Kidney capillary endothelial cell (primary cell): ENCODE data around the gene HOXA10.

ENCODE experiments used
- DNase-seq: peaks from one replicate; pipeline ENCODE4 v3.0.0-alpha.2; 2018; ENCODE audit warnings: low spot score

The HOXA10 gene

GRCh38 chr7:27143950-27144780 lies 30.0 kb downstream of the HOXA10 start:
- DNase-seq = no peak

GRCh38 chr7:27143023-27143949 lies 30.8 kb downstream of the HOXA10 start, which contains the start of gene HOXA5:
HOXA5 (minus strand) TSS chr7:27143681; CDS start chr7:27143607, 74 bp downstream.
- peak; percentile 93 for DNase-seq

- DNase-seq = no peak
These were observed 31.5 kb downstream of the HOXA10 start for GRCh38 chr7:27142580-27143022.

GRCh38 chr7:27141923-27142579 lies 32.1 kb downstream of the HOXA10 start:
- DNase-seq = no peak

- DNase-seq = no peak
These were observed 32.8 kb downstream of the HOXA10 start for GRCh38 chr7:27141137-27141922.

GRCh38 chr7:27140126-27140857 lies 33.8 kb downstream of the HOXA10 start:
- DNase-seq = no peak

GRCh38 chr7:27139334-27140125 lies 34.6 kb downstream of the HOXA10 start:
- no peak for DNase-seq

- no peak for DNase-seq
These were observed 35.2 kb downstream of the HOXA10 start for GRCh38 chr7:27138985-27139333.

GRCh38 chr7:27138472-27138871 lies 35.6 kb downstream of the HOXA10 start:
- DNase-seq = no peak

- no peak for DNase-seq
These were observed 36.3 kb downstream of the HOXA10 start for GRCh38 chr7:27137640-27138315.

- DNase-seq = no peak
These were observed 39.7 kb downstream of the HOXA10 start for GRCh38 chr7:27134392-27134791.

GRCh38 chr7:27133409-27134231 lies 40.5 kb downstream of the HOXA10 start:
- no peak for DNase-seq

GRCh38 chr7:27132978-27133377 lies 41.1 kb downstream of the HOXA10 start:
- DNase-seq = no peak

GRCh38 chr7:27132214-27132613 lies 41.9 kb downstream of the HOXA10 start:
- DNase-seq = no peak

- DNase-seq = no peak
These were observed 42.7 kb downstream of the HOXA10 start for GRCh38 chr7:27131390-27131819.

GRCh38 chr7:27130540-27131389 lies 43.4 kb downstream of the HOXA10 start, which contains the start of gene HOXA4:
HOXA4 (minus strand) TSS chr7:27130757; CDS start chr7:27130733, 24 bp downstream.
- peak; percentile 84 for DNase-seq
